ENCODE measurements around the gene RFK. TPM values are rescaled to one million over a fixed set of nuclear protein-coding genes. Genes with fewer than 3 reads are reported as not detected.

RFK gene
- total and polyA plus RNA-seq, 9 of the 15 experiments (the other 6 are each of a cell fraction or from before 2014, with no cell fraction given): 3.8 to 51.1 (median 14.8) TPM

DNA sequence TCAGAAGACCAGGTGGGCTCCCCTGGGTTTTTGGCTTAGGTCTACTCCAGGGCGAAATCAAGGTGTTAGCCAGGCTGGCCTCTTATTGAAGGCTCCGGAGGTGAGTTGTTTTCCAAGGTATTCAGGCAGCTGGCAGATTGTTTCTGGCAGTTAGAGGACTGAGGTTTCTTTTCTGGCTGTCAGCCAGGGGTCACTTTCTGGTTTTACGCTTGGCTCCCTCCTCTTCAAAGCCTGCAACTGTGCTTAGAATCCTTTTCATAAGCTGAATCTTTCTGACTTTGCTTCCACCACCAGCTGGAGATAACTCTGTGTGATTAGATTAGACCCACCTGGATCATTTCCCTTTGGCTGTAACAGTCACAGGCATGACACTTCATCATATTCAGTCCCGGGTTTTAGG lies 24.6 kb downstream of the RFK start:
- Histone ChIP-seq H3K36me3 (ENCODE audit: control insufficient read depth, insufficient read depth, low read length) (no peaks in the 10 kb centered on the region), H3K27ac (ENCODE audit: extremely low read depth, low read depth, low read length) (no peak overlapping the region), H3K9me1 (ENCODE audit: control insufficient read depth, insufficient read depth, low read length) (no peaks in the 10 kb centered on the region), H4K20me1 (replicated peaks; ENCODE audit: control insufficient read depth, insufficient read depth, low read length) (no peaks in the 10 kb centered on the region), H3K9me3 (replicated peaks; ENCODE audit: control insufficient read depth, insufficient read depth, low read depth, low read length) (no peaks in the 10 kb centered on the region), H3K4me1 (replicated peaks in 1 of 2; ENCODE audit: control insufficient read depth in 2 of 2, insufficient read depth in 2 of 2, low read length in 2 of 2) (no peaks in the 10 kb centered on the region; a peak in 3 of 5 replicates), H3K9ac (ENCODE audit: insufficient read depth in 1 of 2, low read depth in 2 of 2, low read length in 2 of 2) (no peak overlapping the region), H3K4me2 (ENCODE audit: insufficient read depth, low read length) (no peak overlapping the region), H2AFZ (ENCODE audit: low read depth, low read length) (no peak overlapping the region), H3K27me3 (ENCODE audit: control insufficient read depth in 2 of 2, insufficient read depth in 2 of 2, low read length in 2 of 2) (no peaks in the 10 kb centered on the region), H3K79me2 (ENCODE audit: control insufficient read depth, insufficient read depth, low read length) (no peaks in the 10 kb centered on the region), H3K4me3 (no peak overlapping the region)
- BruUV-seq (replicated peaks): no TSS peak
- in situ Hi-C loops (cut with MboI) (no loop called here), intact Hi-C loops (cut with micrococcal nuclease) (loop anchor here (10.0 kb wide), 1 partner anchor 45 kb away; no protein-coding TSS in a partner anchor)
- WGBS (ENCODE audit: insufficient coverage, low coverage, missing lambda C conversion rate): 6% methylated on average over 3 of the region's 4 CpGs
- POLR2A ChIA-PET: interaction anchor here (0.6 to 1.7 kb wide), 6 partner anchors 9 to 24 kb away, joined by 3 to 8 read pairs (median 6); partner anchors contain the start of gene RFK
- peak in 1 of 4 experiments; percentile 37 for DNase-seq (ENCODE audit: extremely low read depth in 1 of 4, low spot score in 3 of 4)
- CTCF ChIA-PET (ENCODE audit: low intra/inter-chr PET ratio): no interaction called here
- no peak for FAIRE-seq
- ATAC-seq: no peak; the same call in 2 of the 3 replicates
- TF ChIP-seq ARID1B (IDR thresholded peaks at IDR 0.05): peak; percentile 60
- TF ChIP-seq, protein P1, sequence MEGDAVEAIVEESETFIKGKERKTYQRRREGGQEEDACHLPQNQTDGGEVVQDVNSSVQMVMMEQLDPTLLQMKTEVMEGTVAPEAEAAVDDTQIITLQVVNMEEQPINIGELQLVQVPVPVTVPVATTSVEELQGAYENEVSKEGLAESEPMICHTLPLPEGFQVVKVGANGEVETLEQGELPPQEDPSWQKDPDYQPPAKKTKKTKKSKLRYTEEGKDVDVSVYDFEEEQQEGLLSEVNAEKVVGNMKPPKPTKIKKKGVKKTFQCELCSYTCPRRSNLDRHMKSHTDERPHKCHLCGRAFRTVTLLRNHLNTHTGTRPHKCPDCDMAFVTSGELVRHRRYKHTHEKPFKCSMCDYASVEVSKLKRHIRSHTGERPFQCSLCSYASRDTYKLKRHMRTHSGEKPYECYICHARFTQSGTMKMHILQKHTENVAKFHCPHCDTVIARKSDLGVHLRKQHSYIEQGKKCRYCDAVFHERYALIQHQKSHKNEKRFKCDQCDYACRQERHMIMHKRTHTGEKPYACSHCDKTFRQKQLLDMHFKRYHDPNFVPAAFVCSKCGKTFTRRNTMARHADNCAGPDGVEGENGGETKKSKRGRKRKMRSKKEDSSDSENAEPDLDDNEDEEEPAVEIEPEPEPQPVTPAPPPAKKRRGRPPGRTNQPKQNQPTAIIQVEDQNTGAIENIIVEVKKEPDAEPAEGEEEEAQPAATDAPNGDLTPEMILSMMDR (IDR thresholded peaks at IDR 0.05 in 2 of 3, conservative IDR thresholded peaks at IDR 0.05 in 1 of 3; ENCODE audit: insufficient read depth in 2 of 3, low read depth in 1 of 3, low read length in 3 of 3): no peak
- TF ChIP-seq XRCC3 (IDR thresholded peaks at IDR 0.05): no peak
- TF ChIP-seq, protein P2, sequence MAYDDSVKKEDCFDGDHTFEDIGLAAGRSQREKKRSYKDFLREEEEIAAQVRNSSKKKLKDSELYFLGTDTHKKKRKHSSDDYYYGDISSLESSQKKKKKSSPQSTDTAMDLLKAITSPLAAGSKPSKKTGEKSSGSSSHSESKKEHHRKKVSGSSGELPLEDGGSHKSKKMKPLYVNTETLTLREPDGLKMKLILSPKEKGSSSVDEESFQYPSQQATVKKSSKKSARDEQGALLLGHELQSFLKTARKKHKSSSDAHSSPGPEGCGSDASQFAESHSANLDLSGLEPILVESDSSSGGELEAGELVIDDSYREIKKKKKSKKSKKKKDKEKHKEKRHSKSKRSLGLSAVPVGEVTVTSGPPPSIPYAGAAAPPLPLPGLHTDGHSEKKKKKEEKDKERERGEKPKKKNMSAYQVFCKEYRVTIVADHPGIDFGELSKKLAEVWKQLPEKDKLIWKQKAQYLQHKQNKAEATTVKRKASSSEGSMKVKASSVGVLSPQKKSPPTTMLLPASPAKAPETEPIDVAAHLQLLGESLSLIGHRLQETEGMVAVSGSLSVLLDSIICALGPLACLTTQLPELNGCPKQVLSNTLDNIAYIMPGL (CRISPR knock-in tag; IDR thresholded peaks at IDR 0.05): no peak
- peak; percentile 66 for TF ChIP-seq CBFA2T2 (conservative IDR thresholded peaks at IDR 0.05)
- TF ChIP-seq TEAD4 (IDR thresholded peaks at IDR 0.05; ENCODE audit: low read length): peak; percentile 52; the same call in 1 of the 2 replicates
- no peak for TF ChIP-seq TEAD4 (CRISPR knock-in tag; IDR thresholded peaks at IDR 0.05; ENCODE audit: borderline replicate concordance)
- peak; percentile 86 for TF ChIP-seq NFIC (IDR thresholded peaks at IDR 0.05)
- no peak for TF ChIP-seq HNRNPUL1 (IDR thresholded peaks at IDR 0.05; ENCODE audit: low read length)
- peak in 1 of 2 experiments; percentile 87; a peak in 2 of 4 replicates for TF ChIP-seq RCOR1 (IDR thresholded peaks at IDR 0.05; ENCODE audit: borderline replicate concordance in 1 of 2, low read depth in 2 of 2, low read length in 2 of 2)
- TF ChIP-seq ZNF766 (CRISPR knock-in tag; conservative IDR thresholded peaks at IDR 0.05): 0 out of 2 replicates have a peak, but pooled peaks have one; percentile 38
- peak; percentile 42; the same call in 1 of the 2 replicates for TF ChIP-seq CTBP1 (IDR thresholded peaks at IDR 0.05; ENCODE audit: borderline replicate concordance)
- TF ChIP-seq, protein P3, sequence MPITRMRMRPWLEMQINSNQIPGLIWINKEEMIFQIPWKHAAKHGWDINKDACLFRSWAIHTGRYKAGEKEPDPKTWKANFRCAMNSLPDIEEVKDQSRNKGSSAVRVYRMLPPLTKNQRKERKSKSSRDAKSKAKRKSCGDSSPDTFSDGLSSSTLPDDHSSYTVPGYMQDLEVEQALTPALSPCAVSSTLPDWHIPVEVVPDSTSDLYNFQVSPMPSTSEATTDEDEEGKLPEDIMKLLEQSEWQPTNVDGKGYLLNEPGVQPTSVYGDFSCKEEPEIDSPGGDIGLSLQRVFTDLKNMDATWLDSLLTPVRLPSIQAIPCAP (CRISPR knock-in tag; IDR thresholded peaks at IDR 0.05; ENCODE audit: borderline replicate concordance): no peak
- TF ChIP-seq MTA1 (IDR thresholded peaks at IDR 0.05; ENCODE audit: borderline replicate concordance): 0 out of 2 replicates have a peak, but pooled peaks have one; percentile 16
- TF ChIP-seq CCNT2 (IDR thresholded peaks at IDR 0.05; ENCODE audit: borderline replicate concordance, extremely low read depth, insufficient read length, low read depth, low read length): no peak
- 0 out of 2 replicates have a peak, but pooled peaks have one; percentile 32 for TF ChIP-seq KLF16 (IDR thresholded peaks at IDR 0.05)
- TF ChIP-seq KDM1A (IDR thresholded peaks at IDR 0.05): peak; percentile 79 to 81
- peak; percentile 81 for TF ChIP-seq ZEB2 (IDR thresholded peaks at IDR 0.05)
- peak; percentile 19; the same call in 1 of the 2 replicates for TF ChIP-seq SMARCA4 (IDR thresholded peaks at IDR 0.05)
- no peak for TF ChIP-seq NUFIP1 (IDR thresholded peaks at IDR 0.05; ENCODE audit: partially characterized antibody)
- no peak for TF ChIP-seq DACH1 (IDR thresholded peaks at IDR 0.05; ENCODE audit: partially characterized antibody)
- peak; percentile 13 for TF ChIP-seq MEIS2 (IDR thresholded peaks at IDR 0.05; ENCODE audit: partially characterized antibody)
